GM12874 (cell line): ENCODE data around the gene CRYL1.

ENCODE experiments used
- TF ChIP-seq, protein P1 (sequence below): IDR thresholded peaks from 2 replicates; pipeline ENCODE4 v1.5.1; 2011; ENCODE audit warnings: low read depth, mild to moderate bottlenecking, control low read depth, low read length, moderate library complexity; ENCODE audit not compliant: insufficient read depth

The CRYL1 gene

DNA sequence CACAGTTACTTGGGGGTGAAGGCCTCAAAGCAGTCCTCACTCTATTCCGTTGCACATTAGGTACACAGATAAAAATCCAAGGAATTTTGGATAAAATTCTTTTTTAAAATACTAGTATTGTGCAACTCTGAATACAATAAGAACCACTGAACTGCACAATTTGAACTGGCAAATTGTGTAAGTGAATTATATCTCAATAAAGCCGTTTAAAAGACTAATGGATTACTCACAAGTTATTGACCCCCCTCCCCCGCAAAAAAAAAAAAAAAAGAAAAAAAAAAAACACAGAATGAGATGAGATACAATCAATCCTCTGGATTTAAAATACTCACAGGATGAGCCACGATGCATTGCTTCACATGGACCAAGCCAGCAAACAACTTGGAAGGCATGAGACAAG lies 86.4 kb downstream of the CRYL1 start:
- TF ChIP-seq, protein P1, sequence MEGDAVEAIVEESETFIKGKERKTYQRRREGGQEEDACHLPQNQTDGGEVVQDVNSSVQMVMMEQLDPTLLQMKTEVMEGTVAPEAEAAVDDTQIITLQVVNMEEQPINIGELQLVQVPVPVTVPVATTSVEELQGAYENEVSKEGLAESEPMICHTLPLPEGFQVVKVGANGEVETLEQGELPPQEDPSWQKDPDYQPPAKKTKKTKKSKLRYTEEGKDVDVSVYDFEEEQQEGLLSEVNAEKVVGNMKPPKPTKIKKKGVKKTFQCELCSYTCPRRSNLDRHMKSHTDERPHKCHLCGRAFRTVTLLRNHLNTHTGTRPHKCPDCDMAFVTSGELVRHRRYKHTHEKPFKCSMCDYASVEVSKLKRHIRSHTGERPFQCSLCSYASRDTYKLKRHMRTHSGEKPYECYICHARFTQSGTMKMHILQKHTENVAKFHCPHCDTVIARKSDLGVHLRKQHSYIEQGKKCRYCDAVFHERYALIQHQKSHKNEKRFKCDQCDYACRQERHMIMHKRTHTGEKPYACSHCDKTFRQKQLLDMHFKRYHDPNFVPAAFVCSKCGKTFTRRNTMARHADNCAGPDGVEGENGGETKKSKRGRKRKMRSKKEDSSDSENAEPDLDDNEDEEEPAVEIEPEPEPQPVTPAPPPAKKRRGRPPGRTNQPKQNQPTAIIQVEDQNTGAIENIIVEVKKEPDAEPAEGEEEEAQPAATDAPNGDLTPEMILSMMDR = no peak

GRCh38 chr13:20438801-20439200 lies 86.9 kb downstream of the CRYL1 start:
- TF ChIP-seq, protein P1 = no peak

DNA sequence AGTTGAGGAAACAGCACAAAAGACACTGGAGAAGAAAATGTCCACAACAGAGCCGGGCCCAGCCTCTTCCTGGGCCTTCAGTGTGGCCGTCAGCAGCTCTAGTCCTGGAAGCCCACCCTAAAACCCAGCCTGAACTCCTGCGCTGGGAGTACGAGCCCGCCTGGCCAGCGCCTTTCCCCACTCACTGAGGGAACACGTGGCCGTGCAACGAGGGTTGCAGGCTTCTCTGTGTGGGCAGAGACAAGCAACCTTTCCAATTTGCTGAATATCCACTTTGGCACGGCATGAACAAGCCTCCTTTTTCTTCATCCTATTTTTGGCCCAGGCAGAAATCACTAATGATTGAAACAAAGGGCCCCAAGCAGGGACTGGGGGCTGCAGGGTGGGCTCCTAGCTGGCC lies 89.2 kb downstream of the CRYL1 start:
- TF ChIP-seq, protein P1 = no peak

DNA sequence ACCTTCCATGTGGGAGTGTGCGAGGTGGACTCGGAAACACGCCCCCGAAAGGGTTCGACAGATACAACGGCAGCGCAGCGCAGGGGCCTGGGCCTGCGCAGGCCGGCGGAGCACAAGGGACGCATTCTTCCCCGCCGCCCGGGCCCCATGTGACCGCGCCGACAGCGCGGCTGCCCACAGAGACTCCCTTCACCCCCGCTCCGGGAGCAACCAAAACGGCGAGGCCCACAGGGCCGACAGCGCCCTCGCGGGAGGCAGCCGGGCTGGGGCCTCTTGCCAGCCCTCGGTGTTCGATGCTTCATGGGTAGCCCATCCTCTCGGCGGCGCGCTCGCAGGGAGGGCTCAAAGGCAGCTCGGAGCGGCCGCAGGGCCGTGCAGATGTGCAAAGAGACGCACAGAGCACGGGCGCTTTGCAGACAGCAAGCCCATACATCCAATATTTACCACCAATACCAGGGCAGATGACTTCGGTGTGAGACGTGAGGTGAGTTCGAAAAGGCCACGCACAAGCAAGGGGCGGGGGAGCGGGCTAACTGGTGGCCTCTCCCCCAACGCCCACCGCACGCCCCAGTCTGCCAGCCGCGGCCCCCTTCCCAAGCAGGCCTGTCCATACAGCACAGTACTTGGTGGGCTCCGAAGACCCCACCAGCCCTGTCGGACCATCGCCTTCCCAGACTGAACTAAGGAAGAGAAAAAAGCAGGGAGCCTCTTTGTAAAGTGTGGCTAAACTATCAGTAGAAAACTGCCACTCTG lies 89.9 kb downstream of the CRYL1 start:
- TF ChIP-seq, protein P1 = no peak

DNA sequence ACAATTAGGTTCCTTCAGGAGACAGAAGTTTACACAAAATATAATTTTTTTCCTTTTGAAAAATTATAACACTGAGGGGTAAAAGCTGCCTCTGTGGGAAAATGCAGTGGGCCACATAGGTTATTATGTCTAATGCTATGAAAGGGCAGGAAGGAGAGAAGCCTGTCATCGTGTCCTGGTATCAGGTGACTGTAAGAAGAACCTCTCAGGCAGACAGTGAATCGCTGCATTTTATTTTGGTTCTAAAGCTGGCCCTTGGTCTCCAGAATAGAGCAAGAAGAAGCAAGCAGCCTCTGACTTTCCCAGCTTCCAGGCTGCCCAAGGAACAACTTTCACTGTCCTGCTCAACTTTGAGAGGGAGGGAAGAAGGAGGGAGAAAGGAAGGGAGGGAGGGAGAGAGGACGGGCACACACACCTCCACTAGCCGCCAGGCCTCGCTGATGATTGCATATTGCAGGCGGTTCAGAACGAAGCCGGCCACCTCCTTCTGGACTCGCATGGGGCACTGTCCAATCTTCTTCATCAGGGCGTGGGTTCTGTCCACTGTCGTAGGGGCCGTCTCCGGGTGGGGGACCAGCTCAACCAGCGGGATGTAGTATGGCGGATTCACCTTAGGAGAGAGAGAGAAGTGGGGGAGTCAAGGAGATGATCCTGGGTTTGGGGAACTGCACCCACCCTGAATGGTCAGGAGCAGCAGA lies 93.8 kb downstream of the CRYL1 start:
- TF ChIP-seq, protein P1 = no peak

- TF ChIP-seq, protein P1 = no peak
These were observed 94.6 kb downstream of the CRYL1 start for GRCh38 chr13:20431080-20431479.

DNA sequence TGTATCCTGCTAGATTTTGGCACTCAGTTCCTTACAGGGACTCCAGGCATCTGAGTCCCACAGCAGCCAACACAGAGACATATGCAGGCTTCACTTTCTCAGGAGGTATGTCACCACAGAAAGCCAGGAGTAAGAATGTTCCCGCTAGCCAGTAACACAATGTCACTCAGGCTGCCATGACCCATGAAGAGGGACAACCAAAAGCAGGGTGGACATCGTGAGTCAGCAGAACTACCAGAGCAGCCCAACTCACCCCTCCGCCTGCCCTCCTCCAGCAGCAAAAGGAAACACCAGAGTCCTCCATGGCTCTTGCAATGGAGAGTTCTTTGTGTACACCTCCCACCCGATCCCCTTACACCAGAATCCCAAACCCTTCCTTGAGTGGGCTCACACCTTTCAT lies 95.4 kb downstream of the CRYL1 start:
- TF ChIP-seq, protein P1 = no peak
